Esophagus squamous epithelium (tissue), 5 donors: ENCODE results near the gene OR2T8. TPM values are rescaled to one million over a fixed set of nuclear protein-coding genes. Genes with fewer than 3 reads are reported as not detected.
"Not testable (repeated sequence)": the region's sequence is repeated elsewhere in the genome, so short reads cannot be mapped to it uniquely, and the experiment has no call there.

Source experiments
- DNase-seq: peaks from one replicate; lab custom pipeline; 2025; lab: John Stamatoyannopoulos, UW
- H3K27ac ChIP-seq, 4 donors: fragments of 200-600 bp; sonication (generic); one replicate each; pipeline ENCODE4 v1.5.1; 2016 to 2019; ENCODE audit warnings: mild to moderate bottlenecking in 1 of 4
- H3K27me3 ChIP-seq, 4 donors: fragments of 200-600 bp; sonication (generic); 1 replicate in 3 of 4; 2 replicates in 1 of 4; pipeline versions ENCODE4 v1.5.1 to v1.6.0; 2017 to 2021; ENCODE audit warnings: antibody characterized with exemption in 1 of 4
- H3K36me3 ChIP-seq, 3 donors: fragments of 200-600 bp; sonication (generic); one replicate each; pipeline ENCODE4 v1.5.1; 2016 to 2019
- H3K4me1 ChIP-seq, 3 donors: fragments of 200-600 bp; sonication (generic); one replicate each; pipeline ENCODE4 v1.5.1; 2017 to 2019
- H3K4me3 ChIP-seq, 4 donors: fragments of 200-600 bp; sonication (generic); 1 replicate in 3 of 4; 2 replicates in 1 of 4; pipeline ENCODE4 v1.5.1; 2016 to 2019; ENCODE audit warnings: mild to moderate bottlenecking in 2 of 4, moderate library complexity in 1 of 4
- H3K9me3 ChIP-seq, 3 donors: fragments of 200-600 bp; sonication (generic); one replicate each; pipeline ENCODE4 v1.5.1; 2016 to 2019
- CTCF ChIP-seq, 6 experiments: fragments of 450-650 bp in 4 of 6; fragments of 200-600 bp in 2 of 6; sonication (generic) in 2 of 6; IDR thresholded peaks; one replicate each; pipeline ENCODE4 v1.5.1; 2016 to 2019; ENCODE audit warnings: antibody characterized with exemption in 6 of 6, mild to moderate bottlenecking in 4 of 6, moderate library complexity in 4 of 6
- POLR2A ChIP-seq, 4 donors: fragments of 450-650 bp; IDR thresholded peaks; one replicate each; pipeline ENCODE4 v1.6.1; 2017; ENCODE audit warnings: antibody characterized with exemption in 4 of 4, mild to moderate bottlenecking in 4 of 4, moderate library complexity in 3 of 4
- WGBS, 2 donors: methylation state at CpG; one replicate each; pipeline ENCODE4 v1.1.5; 2018; 5-methylcytosine and 5-hydroxymethylcytosine counted together
- intact Hi-C: fragments of 100-400 bp; cut with DNase I; formaldehyde crosslinking; loops from one replicate; pipeline ENCODE4 v1.15.0; 2022
- total RNA-seq, 4 donors: library from RNA; depleted of rRNA; stranded (reverse); fragments of >200 nt; gene quantifications; one replicate each; pipeline ENCODE4 v1.1.0, GENCODE V29; 2016
- donor health status: DM: yes; HTN: yes; CAD: no.

OR2T8 gene
- total RNA-seq, 4 donors from 2014 or later: 0.23 TPM; not detected in 3

GRCh38 chr1:247935781-247936180 is 15.7 kb downstream of the OR2T8 start:
- Histone ChIP-seq H3K27me3 (peaks cover 0 to 7% (median 0%) of the 10 kb centered on the region in 4 donors), H3K4me1 (no peaks in the 10 kb centered on the region), H3K9me3 (peaks cover 0 to 15% (median 6%) of the 10 kb centered on the region in 3 donors), H3K27ac (no peak overlapping the region), H3K4me3 (no peak overlapping the region), H3K36me3 (no peaks in the 10 kb centered on the region)
- TF ChIP-seq CTCF (IDR thresholded peaks at IDR 0.05) (no peak), POLR2A (IDR thresholded peaks at IDR 0.05) (no peak)
- DNase-seq: no peak
- intact Hi-C loops: no loop called here
- 56 to 85% methylated on average over 2 to 3 of the region's 9 CpGs for WGBS, 2 donors

- Histone ChIP-seq H3K4me3 (no peak overlapping the region), H3K27ac (no peak overlapping the region), H3K27me3 (peaks cover 0 to 7% (median 0%) of the 10 kb centered on the region in 4 donors), H3K36me3 (no peaks in the 10 kb centered on the region), H3K9me3 (peaks cover 0 to 15% (median 6%) of the 10 kb centered on the region in 3 donors), H3K4me1 (no peaks in the 10 kb centered on the region)
- TF ChIP-seq CTCF (IDR thresholded peaks at IDR 0.05): no peak
- no peak for TF ChIP-seq POLR2A (IDR thresholded peaks at IDR 0.05)
- intact Hi-C loops: no loop called here
- DNase-seq: no peak
- 92 to 96% methylated on average over 12 to 18 of the region's 18 CpGs for whole genome bisulfite sequencing, 2 donors
These were observed 16.4 kb downstream of the OR2T8 start for GRCh38 chr1:247936415-247936814.

GRCh38 chr1:247936965-247937734 is 17.1 kb downstream of the OR2T8 start:
- DNase-seq: peak; percentile 3
- H3K27ac ChIP-seq, H3K27me3 ChIP-seq, H3K36me3 ChIP-seq, H3K4me1 ChIP-seq, intact Hi-C loops: not testable (repeated sequence)
- 7 to 24% methylated on average over 3 to 4 of the region's 44 CpGs for WGBS, 2 donors
- peak in 5 of 6 experiments; percentile 20 to 87 (median 67) for TF ChIP-seq CTCF (IDR thresholded peaks at IDR 0.05)
- H3K4me3 ChIP-seq: peak overlapping the region in 2 of 4 donors; percentile 27 to 67
- H3K9me3 ChIP-seq: peaks cover 0 to 15% (median 6%) of the 10 kb centered on the region in 3 donors

- 80 to 84% methylated on average over 6 of the region's 6 CpGs for WGBS, 2 donors
- H3K27ac ChIP-seq: no peak overlapping the region
- DNase-seq: no peak
- H3K27me3 ChIP-seq: no peaks in the 10 kb centered on the region
- no peak overlapping the region for H3K4me3 ChIP-seq
- TF ChIP-seq POLR2A (IDR thresholded peaks at IDR 0.05): no peak
- no peak for TF ChIP-seq CTCF (IDR thresholded peaks at IDR 0.05)
- no peaks in the 10 kb centered on the region for H3K4me1 ChIP-seq
- no peaks in the 10 kb centered on the region for H3K36me3 ChIP-seq
- intact Hi-C loops: no loop called here
- H3K9me3 ChIP-seq: no peaks in the 10 kb centered on the region
These were observed 22.6 kb downstream of the OR2T8 start for GRCh38 chr1:247942624-247943023.

GRCh38 chr1:247948558-247948957 is 28.5 kb downstream of the OR2T8 start, which contains the start of gene OR2L8:
TSS of gene OR2L8 (plus strand) at chr1:247948858. CDS start at chr1:247948858, 0 bp downstream.
- intact Hi-C loops: no loop called here
- H3K4me3 ChIP-seq: no peak within 1 kb of the TSS
- no peak within 1 kb of the TSS for H3K27ac ChIP-seq
- WGBS, 2 donors: 83 to 84% methylated on average over 3 of the region's 3 CpGs
- no peaks in the 10 kb centered on the region for H3K9me3 ChIP-seq
- H3K36me3 ChIP-seq: no peaks in the 10 kb centered on the region
- no peak for TF ChIP-seq POLR2A (IDR thresholded peaks at IDR 0.05)
- TF ChIP-seq CTCF (IDR thresholded peaks at IDR 0.05): no peak
- no peaks in the 10 kb centered on the region for H3K4me1 ChIP-seq
- no peaks in the 10 kb centered on the region for H3K27me3 ChIP-seq
- DNase-seq: no peak
